GM12864 (cell line): ENCODE data around the gene CLBA1.

Experiments used
- DNase-seq: peaks from one replicate; pipeline ENCODE4 v3.0.0-alpha.2; 2011; ENCODE audit warnings: low read depth
- H3K4me3 ChIP-seq: 2 replicates; pipeline ENCODE4 v1.5.1; 2011; ENCODE audit warnings: mild to moderate bottlenecking, low read depth, low read length, control low read depth
- CTCF ChIP-seq: IDR thresholded peaks from 2 replicates; pipeline ENCODE4 v1.5.1; 2011; ENCODE audit warnings: low read depth, mild to moderate bottlenecking, moderate library complexity, low read length, control low read depth, inconsistent platforms; ENCODE audit errors: missing control alignments

CLBA1 gene

DNA sequence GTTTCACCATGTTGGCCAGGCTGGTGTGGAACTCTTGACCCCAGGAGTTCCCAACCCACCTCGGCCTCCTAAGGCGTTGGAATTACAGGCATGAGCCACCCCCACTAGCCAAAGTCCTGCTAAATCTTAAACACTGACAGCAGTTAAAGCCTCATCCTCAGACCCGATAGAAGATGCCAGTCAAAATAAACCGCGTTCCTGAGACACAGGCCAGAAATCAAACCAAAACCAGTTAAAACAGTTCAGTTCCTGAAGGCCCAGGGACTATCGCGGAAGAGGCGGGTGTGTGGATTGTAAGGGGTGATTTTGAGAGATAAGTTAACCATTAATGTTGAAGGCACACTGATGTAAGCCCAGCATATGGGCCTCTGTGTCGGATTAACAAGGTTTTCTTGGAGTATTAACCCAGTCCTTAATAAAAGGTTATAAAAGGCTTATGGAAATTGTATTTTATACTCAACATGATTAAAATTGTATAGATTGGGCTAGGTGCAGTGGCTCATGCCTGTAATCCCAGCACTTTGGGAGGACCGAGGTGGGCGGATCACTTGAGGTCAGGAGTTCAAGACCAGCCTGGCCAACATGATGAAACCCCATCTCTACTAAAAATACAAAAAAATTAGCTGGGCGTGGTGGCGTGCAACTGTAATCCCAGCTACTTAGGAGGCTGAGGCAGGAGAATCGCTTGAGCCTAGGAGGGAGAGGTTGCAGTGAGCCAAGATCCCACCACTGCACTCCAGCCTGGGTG is 54.0 kb downstream of the CLBA1 start:
- H3K4me3 ChIP-seq, result no peak overlapping the region
- TF ChIP-seq CTCF, result no peak
- no peak for DNase-seq

DNA sequence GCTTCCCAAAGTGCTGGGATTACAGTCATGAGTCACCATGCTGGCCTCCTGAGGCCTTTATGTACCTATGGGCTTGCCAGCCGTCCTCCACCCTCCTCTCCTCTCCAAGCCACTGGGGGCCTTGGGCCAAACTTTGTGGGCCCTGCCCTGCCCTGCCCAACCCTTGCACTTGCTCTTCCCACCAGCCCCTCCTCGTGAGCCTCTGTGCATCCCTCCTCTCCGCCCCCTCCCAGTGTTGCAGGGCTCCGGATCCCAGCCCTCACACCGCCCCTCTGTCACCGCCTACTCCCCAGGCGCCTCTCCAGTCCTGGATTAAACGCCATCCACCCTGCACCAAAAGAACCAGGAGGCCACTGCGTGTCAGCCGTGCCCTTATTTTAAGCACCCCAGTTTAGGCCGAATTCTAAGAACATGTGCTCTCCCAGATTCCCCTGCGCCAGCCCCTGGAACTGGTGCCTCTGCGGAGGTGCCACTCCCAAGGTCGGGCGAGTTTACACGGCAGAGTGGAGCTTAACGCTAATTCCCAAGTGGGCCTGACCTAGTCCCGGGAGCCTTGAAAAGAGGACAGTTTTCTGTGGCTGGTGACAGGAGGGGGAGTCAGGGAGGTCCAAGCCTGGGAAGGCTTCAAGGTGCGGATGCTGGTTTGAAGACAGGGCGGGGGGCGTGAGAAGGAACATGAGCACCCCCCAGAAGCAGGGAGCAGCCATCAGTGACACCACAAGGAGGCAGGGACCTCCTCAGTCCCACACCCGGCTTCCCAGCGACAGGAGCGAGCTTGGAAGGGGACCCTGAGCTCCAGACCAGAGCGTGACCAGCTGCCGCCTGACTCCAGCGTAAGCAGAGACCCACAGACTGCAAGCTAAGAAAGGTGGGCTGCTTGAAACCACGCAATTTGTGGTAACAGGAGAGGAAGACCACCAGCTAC is 56.5 kb downstream of the CLBA1 start:
- no peak overlapping the region for H3K4me3 ChIP-seq
- no peak for DNase-seq
- TF ChIP-seq CTCF, result no peak

DNA sequence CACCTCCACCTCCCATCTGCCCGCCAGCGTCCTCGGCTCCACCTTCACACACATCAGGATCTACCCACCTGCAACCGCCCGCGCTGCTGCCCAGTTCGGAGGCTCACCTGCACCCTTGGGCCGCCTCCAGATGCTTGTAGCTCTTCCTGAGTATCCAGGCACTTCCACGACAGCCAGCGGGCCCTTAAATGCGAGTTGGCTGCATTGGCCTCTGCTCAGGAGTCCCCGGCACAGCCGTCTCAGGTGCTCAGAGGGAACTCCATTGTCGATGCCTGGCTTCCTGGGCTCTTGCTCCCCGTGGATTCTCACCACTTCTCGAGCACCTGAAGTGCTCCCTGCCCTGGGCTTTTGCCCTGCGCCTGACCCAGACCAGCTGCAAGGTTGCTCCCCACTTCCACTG is 57.2 kb downstream of the CLBA1 start:
- no peak for TF ChIP-seq CTCF
- DNase-seq, result no peak
- no peak overlapping the region for H3K4me3 ChIP-seq

DNA sequence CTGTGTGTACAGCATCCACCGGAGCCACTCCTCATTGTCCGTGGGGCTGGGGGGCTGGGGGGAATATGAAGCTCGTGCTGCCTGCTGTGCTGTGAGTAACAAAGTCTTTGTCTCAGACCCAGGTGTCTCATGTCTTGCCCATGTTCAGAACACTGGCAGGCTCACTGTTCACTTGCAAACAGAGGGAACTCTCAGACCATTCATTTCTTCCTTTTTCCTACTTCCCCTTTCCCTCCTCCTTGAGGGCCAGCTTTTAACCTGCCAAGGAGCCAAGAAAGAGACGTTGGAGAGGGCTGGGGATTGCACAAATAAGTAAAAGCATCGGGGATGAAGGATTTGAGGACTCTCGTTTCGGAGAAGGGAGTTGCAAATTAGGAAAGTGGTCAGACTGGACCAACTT is 58.1 kb downstream of the CLBA1 start:
- no peak for DNase-seq
- no peak for TF ChIP-seq CTCF
- no peak overlapping the region for H3K4me3 ChIP-seq
